Ishikawa (cell line): ENCODE data around the gene CSTB.

Experiments
- CEBPB ChIP-seq: IDR thresholded peaks from 2 replicates; pipeline ENCODE4 v1.6.1; 2012
- CREB1 ChIP-seq: IDR thresholded peaks from 2 replicates; pipeline ENCODE4 v1.6.1; 2012; ENCODE audit warnings: low read depth
- EGR1 ChIP-seq: IDR thresholded peaks from 2 replicates; pipeline ENCODE4 v1.6.1; 2012
- EP300 ChIP-seq: IDR thresholded peaks from 2 replicates; pipeline ENCODE4 v1.6.1; 2012; ENCODE audit warnings: borderline replicate concordance
- FOXM1 ChIP-seq: IDR thresholded peaks from 2 replicates; pipeline ENCODE4 v1.6.1; 2012; ENCODE audit warnings: low read depth, borderline replicate concordance
- NFIC ChIP-seq: IDR thresholded peaks from 2 replicates; pipeline ENCODE4 v1.6.1; 2012
- RAD21 ChIP-seq: IDR thresholded peaks from 2 replicates; pipeline ENCODE4 v1.6.1; 2012; ENCODE audit warnings: low read depth
- TAF1 ChIP-seq: IDR thresholded peaks from 2 replicates; pipeline ENCODE4 v1.6.1; 2012; ENCODE audit warnings: low read depth, mild to moderate bottlenecking
- TCF12 ChIP-seq: IDR thresholded peaks from 2 replicates; pipeline ENCODE4 v1.6.1; 2012; ENCODE audit warnings: low read depth
- TEAD4 ChIP-seq: IDR thresholded peaks from 2 replicates; pipeline ENCODE4 v1.6.1; 2012
- YY1 ChIP-seq: IDR thresholded peaks from 2 replicates; pipeline ENCODE4 v1.6.1; 2012; ENCODE audit warnings: low read depth
- ZBTB7A ChIP-seq: IDR thresholded peaks from 2 replicates; pipeline ENCODE4 v1.6.1; 2012; ENCODE audit warnings: low read depth
- TF ChIP-seq, protein P1 (sequence below): IDR thresholded peaks from 2 replicates; pipeline ENCODE4 v1.6.1; 2012
- TF ChIP-seq, protein P2 (sequence below): IDR thresholded peaks from 2 replicates; pipeline ENCODE4 v1.6.1; 2012; ENCODE audit warnings: low read depth, mild to moderate bottlenecking
- TF ChIP-seq, protein P3 (sequence below): IDR thresholded peaks from 2 replicates; pipeline ENCODE4 v1.6.1; 2012

CSTB gene

DNA sequence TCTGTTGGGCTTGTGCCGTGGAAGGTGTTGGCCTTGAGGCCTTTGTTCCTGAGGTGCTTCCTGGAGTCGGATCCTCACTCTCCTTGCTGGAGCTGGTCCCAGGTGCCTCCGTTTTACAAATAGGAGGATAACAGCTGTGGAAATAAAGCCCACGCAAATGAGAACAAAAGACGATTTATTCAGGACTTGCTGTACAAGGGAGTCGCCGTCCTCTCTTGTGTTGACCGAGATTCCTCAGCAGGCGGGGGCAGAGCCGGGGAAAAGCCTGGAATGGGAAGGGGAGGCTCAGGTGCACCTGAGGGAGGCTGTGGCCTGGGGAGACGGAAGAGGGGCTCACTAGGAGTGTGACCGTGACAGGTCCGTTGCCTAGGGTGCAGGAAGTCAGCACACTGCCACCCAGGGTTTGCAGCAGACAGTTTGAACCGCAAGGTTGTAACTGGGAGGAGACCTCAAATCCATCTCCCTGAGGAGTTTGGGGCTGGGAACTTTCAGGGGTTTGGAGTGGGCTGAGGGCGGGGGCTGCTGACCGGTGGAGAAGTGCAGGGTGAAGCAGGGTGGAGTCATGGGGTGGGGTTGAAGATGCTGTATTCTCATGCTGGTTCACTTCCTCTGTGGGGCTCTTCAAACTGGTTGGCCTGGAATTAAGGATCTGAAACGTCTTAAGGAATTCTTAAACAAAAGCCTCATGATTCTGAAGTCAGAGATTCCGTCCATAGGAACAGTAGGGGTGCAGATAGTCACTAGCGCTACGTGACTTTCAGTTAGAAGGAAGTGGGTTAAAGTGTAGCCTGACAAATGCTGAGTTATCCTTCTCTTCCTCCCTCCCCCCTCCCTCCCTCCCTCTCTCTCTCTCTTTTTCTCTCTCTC, 2.6 kb upstream of the CSTB start:
- TF ChIP-seq CREB1 (no peak), RAD21 (no peak), TCF12 (no peak), TAF1 (no peak), CEBPB (no peak), EGR1 (no peak), TEAD4 (no peak), NFIC (no peak), EP300 (no peak), ZBTB7A (no peak), FOXM1 (no peak), YY1 (no peak)
- TF ChIP-seq, protein P1, sequence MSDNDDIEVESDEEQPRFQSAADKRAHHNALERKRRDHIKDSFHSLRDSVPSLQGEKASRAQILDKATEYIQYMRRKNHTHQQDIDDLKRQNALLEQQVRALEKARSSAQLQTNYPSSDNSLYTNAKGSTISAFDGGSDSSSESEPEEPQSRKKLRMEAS, result no peak
- TF ChIP-seq, protein P2, sequence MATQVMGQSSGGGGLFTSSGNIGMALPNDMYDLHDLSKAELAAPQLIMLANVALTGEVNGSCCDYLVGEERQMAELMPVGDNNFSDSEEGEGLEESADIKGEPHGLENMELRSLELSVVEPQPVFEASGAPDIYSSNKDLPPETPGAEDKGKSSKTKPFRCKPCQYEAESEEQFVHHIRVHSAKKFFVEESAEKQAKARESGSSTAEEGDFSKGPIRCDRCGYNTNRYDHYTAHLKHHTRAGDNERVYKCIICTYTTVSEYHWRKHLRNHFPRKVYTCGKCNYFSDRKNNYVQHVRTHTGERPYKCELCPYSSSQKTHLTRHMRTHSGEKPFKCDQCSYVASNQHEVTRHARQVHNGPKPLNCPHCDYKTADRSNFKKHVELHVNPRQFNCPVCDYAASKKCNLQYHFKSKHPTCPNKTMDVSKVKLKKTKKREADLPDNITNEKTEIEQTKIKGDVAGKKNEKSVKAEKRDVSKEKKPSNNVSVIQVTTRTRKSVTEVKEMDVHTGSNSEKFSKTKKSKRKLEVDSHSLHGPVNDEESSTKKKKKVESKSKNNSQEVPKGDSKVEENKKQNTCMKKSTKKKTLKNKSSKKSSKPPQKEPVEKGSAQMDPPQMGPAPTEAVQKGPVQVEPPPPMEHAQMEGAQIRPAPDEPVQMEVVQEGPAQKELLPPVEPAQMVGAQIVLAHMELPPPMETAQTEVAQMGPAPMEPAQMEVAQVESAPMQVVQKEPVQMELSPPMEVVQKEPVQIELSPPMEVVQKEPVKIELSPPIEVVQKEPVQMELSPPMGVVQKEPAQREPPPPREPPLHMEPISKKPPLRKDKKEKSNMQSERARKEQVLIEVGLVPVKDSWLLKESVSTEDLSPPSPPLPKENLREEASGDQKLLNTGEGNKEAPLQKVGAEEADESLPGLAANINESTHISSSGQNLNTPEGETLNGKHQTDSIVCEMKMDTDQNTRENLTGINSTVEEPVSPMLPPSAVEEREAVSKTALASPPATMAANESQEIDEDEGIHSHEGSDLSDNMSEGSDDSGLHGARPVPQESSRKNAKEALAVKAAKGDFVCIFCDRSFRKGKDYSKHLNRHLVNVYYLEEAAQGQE, result no peak
- TF ChIP-seq, protein P3, sequence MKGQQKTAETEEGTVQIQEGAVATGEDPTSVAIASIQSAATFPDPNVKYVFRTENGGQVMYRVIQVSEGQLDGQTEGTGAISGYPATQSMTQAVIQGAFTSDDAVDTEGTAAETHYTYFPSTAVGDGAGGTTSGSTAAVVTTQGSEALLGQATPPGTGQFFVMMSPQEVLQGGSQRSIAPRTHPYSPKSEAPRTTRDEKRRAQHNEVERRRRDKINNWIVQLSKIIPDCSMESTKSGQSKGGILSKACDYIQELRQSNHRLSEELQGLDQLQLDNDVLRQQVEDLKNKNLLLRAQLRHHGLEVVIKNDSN, result no peak

DNA sequence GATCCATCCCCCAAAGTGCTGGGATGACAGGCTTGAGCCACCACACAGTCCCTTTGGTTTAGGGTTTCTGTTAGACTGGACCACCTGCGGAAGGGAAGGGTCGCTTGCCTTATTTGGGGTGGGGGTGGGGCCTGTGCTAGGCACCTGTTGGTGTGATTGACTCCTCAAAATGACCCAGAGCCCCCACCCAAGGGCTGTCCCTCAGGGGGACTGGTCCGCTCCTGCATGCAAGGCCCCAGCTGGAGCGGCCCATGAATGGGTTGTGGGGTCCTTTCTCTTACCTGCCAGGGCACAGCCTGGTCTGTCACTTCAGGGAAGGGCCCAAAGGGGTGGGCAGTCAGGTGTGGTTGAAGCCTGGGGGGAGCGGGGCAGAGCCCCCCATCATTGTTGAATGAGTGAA, 1.8 kb upstream of the CSTB start:
- TF ChIP-seq YY1, result no peak
- TF ChIP-seq EP300, result no peak
- no peak for TF ChIP-seq TCF12
- TF ChIP-seq RAD21, result no peak
- TF ChIP-seq, protein P1, result no peak
- no peak for TF ChIP-seq TAF1
- no peak for TF ChIP-seq ZBTB7A
- TF ChIP-seq CEBPB, result no peak
- no peak for TF ChIP-seq CREB1

- TF ChIP-seq TEAD4 (no peak), NFIC (no peak), TCF12 (no peak), EGR1 (no peak), FOXM1 (no peak), RAD21 (no peak), TAF1 (no peak), EP300 (no peak), ZBTB7A (no peak), CEBPB (no peak), YY1 (no peak), CREB1 (no peak)
- TF ChIP-seq, protein P3, result no peak
- TF ChIP-seq, protein P2, result no peak
- TF ChIP-seq, protein P1, result no peak
Observed at GRCh38 chr21:43775190-43775589, 918 bp downstream of the CSTB start.

GRCh38 chr21:43774163-43774562, 1.9 kb downstream of the CSTB start:
- TF ChIP-seq TEAD4, result no peak
- no peak for TF ChIP-seq RAD21
- TF ChIP-seq, protein P1, result no peak
- no peak for TF ChIP-seq EGR1
- no peak for TF ChIP-seq CEBPB
- no peak for TF ChIP-seq EP300
- TF ChIP-seq, protein P2, result no peak
- TF ChIP-seq ZBTB7A, result no peak
- no peak for TF ChIP-seq YY1
- TF ChIP-seq FOXM1, result no peak
- TF ChIP-seq TCF12, result no peak
- no peak for TF ChIP-seq TAF1
- TF ChIP-seq NFIC, result no peak
- no peak for TF ChIP-seq CREB1
- TF ChIP-seq, protein P3, result no peak
